ENCODE measurements around the gene PIGT. TPM values are rescaled to one million over a fixed set of nuclear protein-coding genes. Genes with fewer than 3 reads are reported as not detected.

The PIGT gene
- total RNA-seq, 4 donors from 2014 or later = 33.6 to 64.5 (median 45.6) TPM

DNA sequence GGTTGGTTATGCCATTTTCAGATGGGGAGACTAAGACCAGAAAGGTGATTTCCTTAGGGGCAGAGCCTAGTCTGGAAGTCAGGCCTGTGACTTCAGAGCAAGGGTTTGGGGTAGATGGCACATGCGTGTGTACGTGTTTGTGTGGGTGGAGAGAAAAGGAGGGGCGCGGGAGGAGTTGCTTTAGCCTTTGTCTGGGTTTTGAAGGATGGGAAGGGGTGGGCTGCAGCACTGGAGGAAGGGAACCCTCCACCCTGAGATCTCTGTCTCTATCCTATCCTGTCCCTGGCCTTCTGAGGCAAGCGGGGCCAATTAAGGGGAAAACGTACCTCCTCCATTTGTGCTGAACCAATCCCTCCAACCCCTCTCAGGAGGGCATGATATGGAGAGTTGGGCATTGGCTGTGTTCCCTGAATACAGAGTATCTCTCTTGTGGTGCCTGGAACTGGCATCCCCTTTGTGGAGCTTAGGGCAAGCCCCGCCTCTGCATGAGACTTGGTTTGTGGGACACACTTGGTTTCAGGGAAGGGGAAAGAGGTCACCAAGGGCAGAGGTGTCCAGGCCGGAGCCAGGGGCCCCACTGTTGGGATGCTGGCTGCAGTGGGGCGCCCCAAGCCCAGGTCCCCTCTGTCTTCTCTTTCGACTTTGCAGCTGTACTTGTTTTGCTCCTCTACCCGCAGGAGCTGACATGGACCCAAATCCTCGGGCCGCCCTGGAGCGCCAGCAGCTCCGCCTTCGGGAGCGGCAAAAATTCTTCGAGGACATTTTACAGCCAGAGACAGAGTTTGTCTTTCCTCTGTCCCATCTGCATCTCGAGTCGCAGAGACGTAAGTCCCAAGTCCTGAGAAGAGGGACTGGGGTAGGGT lies 7.9 kb upstream of the PIGT start, which contains the start of gene DBNDD2:
Gene DBNDD2, plus strand, starts transcription at position 507 of the 863 bp plus-strand sequence. Its CDS starts 179 bp downstream, at position 686.
- DNase-seq (ENCODE audit: low spot score in 2 of 2) = no peak
- WGBS, 2 donors = 82 to 84% methylated on average over 21 of the region's 21 CpGs
- TF ChIP-seq, protein P1, sequence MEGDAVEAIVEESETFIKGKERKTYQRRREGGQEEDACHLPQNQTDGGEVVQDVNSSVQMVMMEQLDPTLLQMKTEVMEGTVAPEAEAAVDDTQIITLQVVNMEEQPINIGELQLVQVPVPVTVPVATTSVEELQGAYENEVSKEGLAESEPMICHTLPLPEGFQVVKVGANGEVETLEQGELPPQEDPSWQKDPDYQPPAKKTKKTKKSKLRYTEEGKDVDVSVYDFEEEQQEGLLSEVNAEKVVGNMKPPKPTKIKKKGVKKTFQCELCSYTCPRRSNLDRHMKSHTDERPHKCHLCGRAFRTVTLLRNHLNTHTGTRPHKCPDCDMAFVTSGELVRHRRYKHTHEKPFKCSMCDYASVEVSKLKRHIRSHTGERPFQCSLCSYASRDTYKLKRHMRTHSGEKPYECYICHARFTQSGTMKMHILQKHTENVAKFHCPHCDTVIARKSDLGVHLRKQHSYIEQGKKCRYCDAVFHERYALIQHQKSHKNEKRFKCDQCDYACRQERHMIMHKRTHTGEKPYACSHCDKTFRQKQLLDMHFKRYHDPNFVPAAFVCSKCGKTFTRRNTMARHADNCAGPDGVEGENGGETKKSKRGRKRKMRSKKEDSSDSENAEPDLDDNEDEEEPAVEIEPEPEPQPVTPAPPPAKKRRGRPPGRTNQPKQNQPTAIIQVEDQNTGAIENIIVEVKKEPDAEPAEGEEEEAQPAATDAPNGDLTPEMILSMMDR (IDR thresholded peaks at IDR 0.05) = no peak
- no peak for TF ChIP-seq POLR2A (IDR thresholded peaks at IDR 0.05)
- intact Hi-C loops (cut with DNase I; ENCODE audit: low total_unique reads) = no loop called here
- peak within 1 kb of the TSS; percentile 57 for H3K4me3 ChIP-seq (ENCODE audit: low read depth, poor library complexity, severe bottlenecking)

DNA sequence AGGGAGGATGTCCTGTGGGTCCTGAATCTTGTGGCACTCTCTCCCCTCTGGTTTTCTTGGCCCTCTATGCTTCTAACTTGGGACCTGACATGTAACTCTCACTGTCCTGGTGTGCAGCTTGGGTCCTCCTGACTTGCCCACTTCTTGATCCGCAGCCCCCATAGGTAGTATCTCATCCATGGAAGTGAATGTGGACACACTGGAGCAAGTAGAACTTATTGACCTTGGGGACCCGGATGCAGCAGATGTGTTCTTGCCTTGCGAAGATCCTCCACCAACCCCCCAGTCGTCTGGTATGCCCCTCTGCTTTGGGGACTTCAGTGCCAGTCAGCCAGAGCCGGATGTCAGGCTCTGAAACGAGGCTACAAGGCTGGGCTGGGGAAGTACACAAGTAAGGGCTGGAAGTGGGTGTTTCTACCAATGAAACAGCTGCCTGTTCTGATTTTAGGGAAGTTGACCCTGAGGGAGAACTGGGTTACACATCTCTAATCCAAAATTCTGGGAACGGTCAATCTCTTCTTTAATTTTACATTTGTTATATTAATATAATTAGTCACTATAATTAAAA lies 7.2 kb upstream of the PIGT start:
- WGBS, 2 donors = 79 to 87% methylated on average over 7 of the region's 7 CpGs
- DNase-seq (ENCODE audit: low spot score in 2 of 2) = no peak
- intact Hi-C loops (cut with DNase I; ENCODE audit: low total_unique reads) = no loop called here
- H3K4me3 ChIP-seq (ENCODE audit: low read depth, poor library complexity, severe bottlenecking) = no peak overlapping the region
- no peak for TF ChIP-seq POLR2A (IDR thresholded peaks at IDR 0.05)
- TF ChIP-seq, protein P1 (IDR thresholded peaks at IDR 0.05) = no peak

- no peak for DNase-seq (ENCODE audit: low spot score in 2 of 2)
- no peak overlapping the region for H3K4me3 ChIP-seq (ENCODE audit: low read depth, poor library complexity, severe bottlenecking)
- intact Hi-C loops (cut with DNase I; ENCODE audit: low total_unique reads) = no loop called here
- TF ChIP-seq, protein P1 (IDR thresholded peaks at IDR 0.05) = no peak
- no peak for TF ChIP-seq POLR2A (IDR thresholded peaks at IDR 0.05)
- WGBS, 2 donors = 88 to 94% methylated on average over 7 of the region's 7 CpGs
These were observed 6.2 kb upstream of the PIGT start for GRCh38 chr20:45409521-45410272.

GRCh38 chr20:45410887-45411286 lies 5.1 kb upstream of the PIGT start:
- intact Hi-C loops (cut with DNase I; ENCODE audit: low total_unique reads) = no loop called here
- H3K4me3 ChIP-seq (ENCODE audit: low read depth, poor library complexity, severe bottlenecking) = no peak overlapping the region
- TF ChIP-seq POLR2A (IDR thresholded peaks at IDR 0.05) = no peak
- TF ChIP-seq, protein P1 (IDR thresholded peaks at IDR 0.05) = no peak
- 64 to 76% methylated on average over 8 of the region's 8 CpGs for WGBS, 2 donors
- no peak for DNase-seq (ENCODE audit: low spot score in 2 of 2)

GRCh38 chr20:45412653-45413052 lies 3.3 kb upstream of the PIGT start:
- intact Hi-C loops (cut with DNase I; ENCODE audit: low total_unique reads) = no loop called here
- TF ChIP-seq, protein P1 (IDR thresholded peaks at IDR 0.05) = no peak
- no peak for TF ChIP-seq POLR2A (IDR thresholded peaks at IDR 0.05)
- H3K4me3 ChIP-seq (ENCODE audit: low read depth, poor library complexity, severe bottlenecking) = no peak overlapping the region
- DNase-seq (ENCODE audit: low spot score in 2 of 2) = no peak
- whole genome bisulfite sequencing, 2 donors = 64% methylated on average over 5 of the region's 5 CpGs
